ENCODE measurements around the gene TCF19.

DNA sequence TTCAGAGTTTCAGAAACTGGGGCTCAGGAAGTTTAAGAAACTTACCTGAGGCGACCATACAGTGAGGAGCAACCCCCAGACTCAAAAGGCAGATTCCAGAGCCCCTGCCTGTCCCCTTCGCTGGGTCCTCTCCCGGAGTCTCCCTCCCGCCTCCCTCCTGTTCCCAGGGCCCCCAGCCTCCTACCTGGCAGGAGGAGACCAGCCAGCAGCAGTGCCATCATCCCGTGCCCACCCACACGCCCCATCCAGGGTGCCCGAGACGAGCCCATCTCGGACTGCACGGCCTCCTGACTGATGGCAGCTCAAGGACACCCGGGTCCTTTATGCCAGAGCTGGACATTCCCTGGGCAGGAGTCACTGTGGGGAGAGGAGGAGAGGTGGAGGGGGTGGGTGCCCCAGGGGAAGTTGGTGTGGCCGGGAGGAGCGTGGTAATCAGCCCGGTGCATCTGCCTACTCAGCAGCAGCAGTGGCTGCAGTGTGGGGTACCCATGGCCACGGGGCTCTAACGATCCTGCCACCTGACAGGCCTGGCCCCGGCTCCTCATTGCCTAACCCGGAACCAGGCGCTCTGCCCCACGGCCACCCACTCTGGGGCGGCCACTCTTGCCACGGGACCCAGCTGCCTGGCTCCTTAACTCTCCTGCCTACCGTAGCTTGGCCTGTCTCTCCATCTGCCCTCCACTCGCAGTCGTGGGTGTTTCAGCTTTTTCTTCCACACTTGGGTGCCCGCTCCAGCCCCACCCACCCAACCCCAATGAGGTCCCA is 38.1 kb upstream of the TCF19 start, which contains the start of gene CDSN:
- no peak for TF ChIP-seq CTCF (IDR thresholded peaks at IDR 0.05)
- TF ChIP-seq POLR2AphosphoS5 (IDR thresholded peaks at IDR 0.05; ENCODE audit: insufficient read depth in 1 of 2, low read depth in 1 of 2), result no peak

Measured in vagina (tissue), 2 donors.